ENCODE results near the gene MRTFA. TPM values are rescaled to one million over a fixed set of nuclear protein-coding genes. Genes with fewer than 3 reads are reported as not detected.

The MRTFA gene
- total RNA-seq, 1 experiment from 2014 or later, result 26.6 TPM

GRCh38 chr22:40411506-40411861, 225.0 kb downstream of the MRTFA start:
- no peak for DNase-seq (ENCODE audit: low read depth)

GRCh38 chr22:40410731-40411505, 225.6 kb downstream of the MRTFA start:
- no peak for DNase-seq (ENCODE audit: low read depth)

GRCh38 chr22:40410272-40410671, 226.2 kb downstream of the MRTFA start:
- DNase-seq (ENCODE audit: low read depth), result no peak

GRCh38 chr22:40409613-40410113, 226.9 kb downstream of the MRTFA start:
- DNase-seq (ENCODE audit: low read depth), result no peak

- DNase-seq (ENCODE audit: low read depth), result no peak
Observed at GRCh38 chr22:40408718-40409612, 227.6 kb downstream of the MRTFA start.

- no peak for DNase-seq (ENCODE audit: low read depth)
Observed at GRCh38 chr22:40407831-40408717, 228.4 kb downstream of the MRTFA start.

GRCh38 chr22:40407021-40407761, 229.3 kb downstream of the MRTFA start:
- no peak for DNase-seq (ENCODE audit: low read depth)

GRCh38 chr22:40406063-40406890, 230.2 kb downstream of the MRTFA start:
- DNase-seq (ENCODE audit: low read depth), result no peak

GRCh38 chr22:40405178-40406062, 231.1 kb downstream of the MRTFA start:
- no peak for DNase-seq (ENCODE audit: low read depth)

- DNase-seq (ENCODE audit: low read depth), result no peak
Observed at GRCh38 chr22:40404251-40405177, 232.0 kb downstream of the MRTFA start.

GRCh38 chr22:40403651-40404050, 232.9 kb downstream of the MRTFA start:
- no peak for DNase-seq (ENCODE audit: low read depth)

- DNase-seq (ENCODE audit: low read depth), result no peak
Observed at GRCh38 chr22:40403141-40403540, 233.4 kb downstream of the MRTFA start.

GRCh38 chr22:40401981-40402406, 234.5 kb downstream of the MRTFA start:
- no peak for DNase-seq (ENCODE audit: low read depth)

GRCh38 chr22:40401532-40401931, 235.0 kb downstream of the MRTFA start:
- no peak for DNase-seq (ENCODE audit: low read depth)

- no peak for DNase-seq (ENCODE audit: low read depth)
Observed at GRCh38 chr22:40400159-40400558, 236.4 kb downstream of the MRTFA start.

- DNase-seq (ENCODE audit: low read depth), result no peak
Observed at GRCh38 chr22:40399621-40400020, 236.9 kb downstream of the MRTFA start.

- no peak for DNase-seq (ENCODE audit: low read depth)
Observed at GRCh38 chr22:40397396-40397795, 239.1 kb downstream of the MRTFA start.

- DNase-seq (ENCODE audit: low read depth), result no peak
Observed at GRCh38 chr22:40396882-40397281, 239.6 kb downstream of the MRTFA start.
